Tongue (tissue), 2 donors: ENCODE data around the gene PPP2R5A. TPM values are rescaled to one million over a fixed set of nuclear protein-coding genes. Genes with fewer than 3 reads are reported as not detected.
"Not testable (repeated sequence)": the region's sequence is repeated elsewhere in the genome, so short reads cannot be mapped to it uniquely, and the experiment has no call there.

Experiments used
- DNase-seq: peaks from one replicate; pipeline ENCODE4 v3.0.0-alpha.2; 2015
- total RNA-seq: library from RNA; depleted of rRNA; stranded (reverse); fragments of >200 nt; gene quantifications from one replicate; pipeline ENCODE4 v1.2.3, GENCODE V29; 2014

Gene PPP2R5A
- total RNA-seq, 1 donor from 2014 or later: 65.6 TPM

DNA sequence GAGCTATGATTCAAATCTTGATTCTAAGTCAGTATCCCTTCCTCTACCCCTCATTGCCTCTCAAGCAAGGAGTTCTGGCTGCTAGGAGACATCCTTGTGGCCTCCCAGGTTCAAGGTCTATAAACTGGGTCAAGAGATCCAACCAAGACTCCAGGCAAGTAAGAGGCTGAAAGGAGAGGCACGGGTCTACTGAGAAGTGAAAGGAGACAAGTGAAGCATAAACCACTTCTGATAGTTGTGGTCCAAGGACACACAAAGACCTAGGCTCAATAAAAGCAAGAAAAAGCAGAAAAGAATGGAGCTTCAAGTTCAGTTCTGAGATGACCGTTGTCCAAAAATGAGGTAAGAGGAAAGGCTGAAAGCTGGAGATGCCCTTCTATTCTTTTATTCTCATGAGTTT lies 17.8 kb upstream of the PPP2R5A start:
- no peak for DNase-seq

DNA sequence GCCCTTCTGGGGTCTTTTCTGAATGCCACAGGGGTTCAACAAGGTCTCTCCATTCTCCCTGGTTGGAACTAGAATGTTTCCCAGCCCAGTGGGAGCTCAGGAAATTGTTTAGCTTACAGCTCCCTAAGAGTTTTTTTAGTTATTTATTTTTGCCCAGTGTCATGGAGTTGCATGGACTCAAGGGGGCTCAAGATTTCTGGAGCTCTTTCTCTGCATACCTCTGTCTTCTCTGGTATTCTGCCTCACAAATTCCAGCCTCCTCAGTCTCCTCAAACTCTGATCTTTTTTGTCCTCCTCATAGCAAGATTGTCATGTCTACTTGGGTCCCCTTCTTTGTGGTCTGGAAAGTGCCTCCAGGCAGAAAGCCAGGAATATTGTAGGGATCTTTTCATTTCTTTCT lies 15.9 kb upstream of the PPP2R5A start:
- DNase-seq: no peak

GRCh38 chr1:212270564-212270963 lies 14.6 kb upstream of the PPP2R5A start:
- no peak for DNase-seq

DNA sequence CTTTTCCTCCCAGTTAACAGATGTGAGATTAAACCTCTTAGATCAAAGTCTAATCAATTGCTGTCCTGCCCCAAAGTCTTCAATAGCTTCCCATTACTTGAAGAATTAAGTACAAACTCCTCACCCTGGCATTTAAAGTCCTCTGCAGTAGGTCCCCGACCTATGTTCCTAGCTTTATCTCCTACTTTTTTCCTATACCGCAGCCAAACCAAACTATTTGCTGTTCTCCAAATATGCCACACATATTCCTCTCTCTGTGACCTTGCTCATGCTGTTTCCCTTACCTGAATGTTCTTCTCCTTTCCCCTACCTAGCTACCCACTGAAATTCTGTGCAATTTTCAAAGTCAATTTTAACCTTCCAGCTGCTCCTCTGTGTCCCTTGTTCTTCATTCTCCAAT lies 14.0 kb upstream of the PPP2R5A start:
- DNase-seq: no peak

GRCh38 chr1:212271823-212272485 lies 13.3 kb upstream of the PPP2R5A start:
- DNase-seq: no peak

- DNase-seq: no peak
These were observed 3.6 kb upstream of the PPP2R5A start for GRCh38 chr1:212281590-212281989.

GRCh38 chr1:212283741-212284140 lies 1.5 kb upstream of the PPP2R5A start:
- no peak for DNase-seq

GRCh38 chr1:212284332-212284743 lies 872 bp upstream of the PPP2R5A start:
- DNase-seq: no peak

DNA sequence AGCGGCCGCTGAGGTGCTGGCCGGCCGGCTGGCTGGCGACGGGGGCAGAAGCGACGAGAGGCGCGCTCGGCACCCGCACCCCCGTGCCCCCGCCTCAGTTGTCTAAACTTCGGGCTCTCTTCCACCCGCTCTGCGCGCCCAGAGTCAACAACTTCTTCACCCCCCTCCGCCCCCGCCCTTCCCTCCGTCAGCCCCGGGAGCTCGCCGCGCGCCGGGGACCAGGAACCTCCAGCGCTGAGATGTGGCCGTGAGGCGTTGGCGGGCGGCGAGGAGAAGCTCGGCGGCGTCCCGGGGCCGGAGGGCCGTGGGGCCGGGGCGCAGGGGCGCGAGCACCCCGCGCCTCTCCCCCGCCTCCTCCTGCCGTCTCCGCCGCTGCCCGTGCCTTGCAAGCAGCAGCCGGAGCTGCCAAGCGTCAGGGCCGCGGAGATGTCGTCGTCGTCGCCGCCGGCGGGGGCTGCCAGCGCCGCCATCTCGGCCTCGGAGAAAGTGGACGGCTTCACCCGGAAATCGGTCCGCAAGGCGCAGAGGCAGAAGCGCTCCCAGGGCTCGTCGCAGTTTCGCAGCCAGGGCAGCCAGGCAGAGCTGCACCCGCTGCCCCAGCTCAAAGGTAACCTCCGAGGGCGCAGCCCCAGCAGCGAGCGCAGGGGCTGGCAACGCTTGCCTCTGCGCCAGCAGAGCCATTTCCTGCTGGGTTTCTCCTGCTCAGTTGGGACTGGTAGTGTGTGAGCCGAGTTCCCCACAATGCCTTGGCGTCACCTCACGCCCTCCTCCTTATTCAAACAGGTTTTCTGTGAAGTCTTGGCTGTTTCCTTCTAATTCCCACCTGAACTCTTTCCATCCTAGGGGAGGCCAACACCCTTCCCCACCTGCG lies 710 bp downstream of the PPP2R5A start:
- DNase-seq: peak; percentile 76

DNA sequence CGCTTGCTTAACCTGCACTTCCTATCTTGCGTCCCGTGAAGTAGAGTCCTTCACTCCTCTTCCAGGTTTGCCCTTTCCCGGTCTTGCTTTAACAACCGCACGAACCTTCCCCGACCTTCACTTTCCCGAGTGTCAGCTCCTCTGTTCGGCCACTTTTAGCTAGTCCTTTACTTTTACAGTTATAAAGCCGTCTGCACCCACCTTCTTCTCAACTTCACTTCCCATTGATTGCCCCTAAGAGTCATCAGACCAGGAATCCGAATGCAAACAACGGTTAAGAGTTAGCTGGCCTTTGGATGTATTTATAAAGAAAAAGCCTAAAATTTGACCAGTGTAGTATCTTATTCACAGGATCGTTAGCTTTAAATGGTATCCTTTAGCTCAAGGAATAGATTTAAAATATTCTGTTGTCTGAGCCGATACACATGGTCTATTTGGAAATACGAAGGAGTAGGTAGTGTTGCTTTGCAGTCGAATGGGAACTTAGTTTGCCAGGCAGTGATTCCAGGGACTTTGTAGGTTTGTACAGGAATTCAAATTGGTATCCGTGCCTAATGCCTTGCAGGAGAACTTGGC lies 1.4 kb downstream of the PPP2R5A start:
- no peak for DNase-seq

DNA sequence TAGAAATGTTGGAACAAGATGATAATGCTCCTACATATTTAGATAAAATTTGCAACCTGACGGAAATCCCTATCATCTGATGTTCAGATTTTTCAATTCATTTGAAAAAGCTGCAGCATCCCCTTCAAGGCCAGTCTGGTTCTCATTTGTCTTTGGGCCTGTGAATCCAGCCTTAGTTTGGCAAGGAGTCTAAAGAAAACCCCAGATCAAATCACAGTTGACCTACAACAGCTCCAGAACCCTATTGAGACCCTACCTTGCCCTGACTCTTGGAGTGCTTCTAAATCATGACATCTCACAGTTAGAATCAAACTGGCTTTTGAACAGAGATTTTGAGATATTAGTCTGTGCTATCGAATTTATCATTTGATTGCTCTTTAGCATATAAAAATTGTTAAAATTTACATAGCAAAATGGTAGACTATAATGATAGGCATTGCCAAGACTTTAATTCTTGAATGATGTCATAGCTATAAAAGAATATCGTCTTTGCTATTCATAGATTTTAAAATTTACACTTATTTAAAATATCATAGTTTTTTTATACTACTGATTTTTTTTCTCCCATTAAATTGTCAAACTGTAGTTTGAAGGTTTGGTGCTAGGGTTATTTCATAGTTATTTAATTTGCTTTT lies 2.2 kb downstream of the PPP2R5A start:
- peak; percentile 18 for DNase-seq

DNA sequence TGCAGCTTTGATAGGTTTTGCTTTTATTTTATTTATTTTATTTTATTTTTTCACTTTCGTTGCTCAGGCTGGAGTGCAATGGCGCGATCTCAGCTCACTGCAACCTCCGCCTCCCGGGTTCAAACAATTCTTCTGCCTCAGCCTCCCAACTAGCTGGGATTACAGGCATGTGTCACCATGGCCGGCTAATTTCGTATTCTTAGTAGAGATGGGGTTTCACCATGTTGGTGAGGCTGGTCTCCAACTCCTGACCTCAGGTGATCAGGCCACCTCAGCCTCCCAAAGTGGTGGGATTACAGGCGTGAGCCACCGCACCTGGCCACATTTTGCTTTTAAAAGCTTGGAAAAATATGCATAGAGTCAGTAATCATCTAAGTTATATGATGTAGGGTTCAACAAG lies 2.8 kb downstream of the PPP2R5A start:
- not testable (repeated sequence) for DNase-seq

DNA sequence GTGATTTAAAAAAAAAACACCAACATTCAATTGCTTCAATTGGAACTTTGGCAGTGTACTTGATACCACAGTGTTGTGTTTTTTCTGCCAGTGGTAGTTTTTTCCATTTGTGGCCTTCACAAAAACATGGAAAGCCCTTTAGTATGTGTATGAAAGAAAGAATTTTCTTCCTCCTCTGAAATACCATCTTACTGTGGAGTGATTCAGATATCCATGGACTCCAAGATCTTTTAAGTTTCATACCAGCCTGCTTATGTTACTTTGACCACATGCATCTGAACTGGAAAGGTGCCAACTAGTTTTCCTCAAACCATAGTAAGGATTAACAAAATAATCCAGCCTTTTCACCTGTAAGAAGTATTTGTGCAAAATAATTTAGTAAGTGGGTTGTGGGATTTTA lies 3.4 kb downstream of the PPP2R5A start:
- peak; percentile 17 for DNase-seq

GRCh38 chr1:212289262-212290077 lies 4.3 kb downstream of the PPP2R5A start:
- DNase-seq: no peak

DNA sequence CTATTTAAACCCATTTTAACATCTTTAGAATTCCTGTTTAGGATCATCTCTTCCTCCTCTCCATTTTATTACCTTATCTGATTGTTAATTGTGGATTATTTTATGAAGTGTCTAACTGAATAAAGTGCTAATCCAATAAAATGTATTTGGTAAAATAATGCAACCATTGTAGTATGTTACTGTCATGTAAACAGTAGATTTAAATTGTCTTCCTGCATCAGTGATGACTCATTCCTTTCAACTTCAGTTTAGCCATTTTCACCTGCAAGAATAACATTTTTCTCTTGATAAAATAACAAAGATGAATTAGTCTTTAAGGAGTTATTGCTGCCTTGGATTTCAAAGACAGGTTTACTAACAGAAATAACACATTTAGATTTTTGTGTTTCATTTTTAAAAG lies 5.4 kb downstream of the PPP2R5A start:
- no peak for DNase-seq

- peak; percentile 66 for DNase-seq
These were observed 6.4 kb downstream of the PPP2R5A start for GRCh38 chr1:212291505-212292134.

GRCh38 chr1:212292250-212293105 lies 7.3 kb downstream of the PPP2R5A start:
- no peak for DNase-seq

DNA sequence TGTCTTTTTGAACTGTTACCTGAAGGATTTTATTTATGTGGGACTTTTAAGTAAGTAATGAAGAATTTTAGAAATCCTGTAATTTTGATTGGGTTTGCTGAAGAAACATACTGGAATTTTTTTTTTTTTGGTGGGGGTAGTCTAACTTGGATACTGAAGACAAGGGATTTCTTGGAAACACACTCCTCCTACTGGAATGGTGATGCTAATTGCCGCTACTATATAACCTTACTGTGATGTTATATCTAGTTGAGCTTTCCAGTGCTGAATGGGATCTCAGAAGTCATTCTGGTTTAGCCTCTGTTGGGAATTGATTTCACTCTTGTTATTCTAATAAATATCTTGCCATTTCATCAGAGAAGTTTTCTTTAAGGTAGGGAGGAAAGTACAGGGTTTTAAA lies 8.4 kb downstream of the PPP2R5A start:
- DNase-seq: no peak

DNA sequence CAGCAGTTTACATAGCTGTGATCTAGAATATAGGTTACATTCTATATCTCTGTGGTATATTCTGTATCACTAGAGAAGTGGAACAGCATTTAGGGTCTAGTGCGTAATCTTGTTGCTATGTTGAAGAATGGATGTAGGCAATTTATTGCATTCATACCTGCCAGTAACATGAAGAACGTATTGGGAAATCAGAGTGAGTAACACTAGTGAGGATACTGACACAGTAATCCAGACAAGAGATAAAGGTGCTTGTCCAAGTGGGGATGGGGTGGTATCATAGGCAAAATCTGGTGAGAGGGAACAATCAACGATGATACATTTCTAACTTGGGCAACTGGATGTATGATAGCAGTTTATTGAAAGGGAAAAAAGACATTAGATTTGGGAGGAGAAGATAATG lies 9.8 kb downstream of the PPP2R5A start:
- no peak for DNase-seq

DNA sequence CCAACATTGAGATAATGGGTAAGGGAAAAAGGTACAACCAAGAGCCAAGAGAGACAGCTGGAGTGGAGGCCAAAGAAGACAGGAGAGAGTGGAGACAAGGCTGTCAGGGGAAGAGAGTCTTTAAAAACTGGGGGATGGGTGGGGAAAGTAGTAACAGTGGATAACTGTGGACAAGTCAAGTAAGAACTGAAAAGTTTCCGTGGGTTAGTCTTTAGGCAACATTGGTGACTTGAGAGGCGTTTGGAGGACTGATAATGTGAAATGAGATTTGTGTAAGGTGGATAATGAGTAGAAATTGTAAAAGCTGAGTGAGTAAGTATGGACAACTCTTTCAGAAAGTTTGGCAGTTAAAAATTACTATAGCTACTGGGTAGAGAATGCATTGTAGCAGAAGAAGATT lies 10.4 kb downstream of the PPP2R5A start:
- no peak for DNase-seq

DNA sequence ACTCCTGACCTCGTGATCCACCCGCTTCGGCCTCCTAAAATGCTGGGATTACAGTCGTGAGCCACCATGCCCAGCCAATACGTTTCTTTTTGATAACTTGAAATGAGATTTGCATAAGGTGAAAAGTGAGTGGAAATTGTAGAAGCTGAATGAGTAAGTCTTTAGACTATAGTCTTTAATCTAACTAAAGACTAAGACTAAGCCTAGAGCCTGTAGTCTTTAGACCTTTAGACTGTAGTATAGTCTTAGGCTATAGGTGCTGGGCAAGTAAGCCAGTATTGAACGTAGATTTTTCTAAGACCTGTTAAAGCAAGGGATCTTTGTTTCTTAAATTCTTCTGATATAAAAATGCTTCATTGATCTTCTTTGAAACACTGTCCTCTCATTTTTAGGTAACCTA lies 12.1 kb downstream of the PPP2R5A start:
- DNase-seq: no peak
